ENCODE measurements around the gene NBPF1. TPM values are rescaled to one million over a fixed set of nuclear protein-coding genes. Genes with fewer than 3 reads are reported as not detected.
"Not testable (repeated sequence)": the region's sequence is repeated elsewhere in the genome, so short reads cannot be mapped to it uniquely, and the experiment has no call there.

Gene NBPF1
- total and polyA plus RNA-seq, 5 donors from 2014 or later = 0.49 to 13.0 (median 2.3) TPM

GRCh38 chr1:16588081-16588480 is 25.3 kb downstream of the NBPF1 start:
- ATAC-seq (ENCODE audit: low read depth in 2 of 2); H3K36me3 ChIP-seq (ENCODE audit: control insufficient read depth, insufficient read depth, low read length); H3K27ac Mint-ChIP-seq; H3K9me3 Mint-ChIP-seq; H3K27ac ChIP-seq (ENCODE audit: insufficient read depth, low read length, poor library complexity, severe bottlenecking); H3K4me3 ChIP-seq (ENCODE audit: low read depth, low read length); H3K36me3 Mint-ChIP-seq; H3K4me1 Mint-ChIP-seq; H3K4me1 ChIP-seq (ENCODE audit: control insufficient read depth, insufficient read depth, low read length, poor library complexity, severe bottlenecking); H3K9me3 ChIP-seq (ENCODE audit: control insufficient read depth in 2 of 2, low read length in 2 of 2); H3K27me3 Mint-ChIP-seq; H3K27me3 ChIP-seq (ENCODE audit: control insufficient read depth, insufficient read depth, low read length); H3K4me3 Mint-ChIP-seq: not testable (repeated sequence)
- DNase-seq = peak in 1 of 3 donors; percentile 0

GRCh38 chr1:16587639-16588038 is 25.7 kb downstream of the NBPF1 start:
- not testable (repeated sequence) for H3K27me3 ChIP-seq (ENCODE audit: control insufficient read depth, insufficient read depth, low read length); H3K27me3 Mint-ChIP-seq; H3K36me3 ChIP-seq (ENCODE audit: control insufficient read depth, insufficient read depth, low read length); H3K9me3 Mint-ChIP-seq; H3K4me1 Mint-ChIP-seq; ATAC-seq (ENCODE audit: low read depth in 2 of 2); H3K27ac ChIP-seq (ENCODE audit: insufficient read depth, low read length, poor library complexity, severe bottlenecking); H3K27ac Mint-ChIP-seq; H3K4me3 ChIP-seq (ENCODE audit: low read depth, low read length); H3K4me1 ChIP-seq (ENCODE audit: control insufficient read depth, insufficient read depth, low read length, poor library complexity, severe bottlenecking); H3K9me3 ChIP-seq (ENCODE audit: control insufficient read depth in 2 of 2, low read length in 2 of 2); H3K36me3 Mint-ChIP-seq; DNase-seq; H3K4me3 Mint-ChIP-seq

GRCh38 chr1:16565324-16565723 is 48.0 kb downstream of the NBPF1 start:
- H3K9me3 ChIP-seq (ENCODE audit: control insufficient read depth in 2 of 2, low read length in 2 of 2); H3K27ac Mint-ChIP-seq; ATAC-seq (ENCODE audit: low read depth in 2 of 2); H3K9me3 Mint-ChIP-seq; DNase-seq; H3K36me3 Mint-ChIP-seq; H3K36me3 ChIP-seq (ENCODE audit: control insufficient read depth, insufficient read depth, low read length); H3K27me3 Mint-ChIP-seq; H3K27me3 ChIP-seq (ENCODE audit: control insufficient read depth, insufficient read depth, low read length); H3K4me1 Mint-ChIP-seq; H3K4me3 Mint-ChIP-seq; H3K4me1 ChIP-seq (ENCODE audit: control insufficient read depth, insufficient read depth, low read length, poor library complexity, severe bottlenecking); H3K4me3 ChIP-seq (ENCODE audit: low read depth, low read length); H3K27ac ChIP-seq (ENCODE audit: insufficient read depth, low read length, poor library complexity, severe bottlenecking): not testable (repeated sequence)

GRCh38 chr1:16561035-16561434 is 52.3 kb downstream of the NBPF1 start:
- not testable (repeated sequence) for H3K36me3 Mint-ChIP-seq

GRCh38 chr1:16560498-16560897 is 52.9 kb downstream of the NBPF1 start:
- not testable (repeated sequence) for H3K4me1 Mint-ChIP-seq; H3K27ac Mint-ChIP-seq; H3K27me3 ChIP-seq (ENCODE audit: control insufficient read depth, insufficient read depth, low read length); H3K36me3 Mint-ChIP-seq; DNase-seq; H3K36me3 ChIP-seq (ENCODE audit: control insufficient read depth, insufficient read depth, low read length); H3K27me3 Mint-ChIP-seq; H3K4me3 Mint-ChIP-seq; H3K27ac ChIP-seq (ENCODE audit: insufficient read depth, low read length, poor library complexity, severe bottlenecking); H3K4me1 ChIP-seq (ENCODE audit: control insufficient read depth, insufficient read depth, low read length, poor library complexity, severe bottlenecking); H3K9me3 Mint-ChIP-seq; ATAC-seq (ENCODE audit: low read depth in 2 of 2); H3K4me3 ChIP-seq (ENCODE audit: low read depth, low read length); H3K9me3 ChIP-seq (ENCODE audit: control insufficient read depth in 2 of 2, low read length in 2 of 2)

More at GRCh38 chr1:16561035-16561434, 52.3 kb downstream of the NBPF1 start:
- H3K4me3 Mint-ChIP-seq; H3K27ac Mint-ChIP-seq; H3K27me3 ChIP-seq (ENCODE audit: control insufficient read depth, insufficient read depth, low read length); H3K36me3 ChIP-seq (ENCODE audit: control insufficient read depth, insufficient read depth, low read length); ATAC-seq (ENCODE audit: low read depth in 2 of 2); H3K27ac ChIP-seq (ENCODE audit: insufficient read depth, low read length, poor library complexity, severe bottlenecking); H3K9me3 Mint-ChIP-seq; DNase-seq; H3K4me1 Mint-ChIP-seq; H3K4me1 ChIP-seq (ENCODE audit: control insufficient read depth, insufficient read depth, low read length, poor library complexity, severe bottlenecking); H3K4me3 ChIP-seq (ENCODE audit: low read depth, low read length); H3K27me3 Mint-ChIP-seq; H3K9me3 ChIP-seq (ENCODE audit: control insufficient read depth in 2 of 2, low read length in 2 of 2): not testable (repeated sequence)

- H3K9me3 Mint-ChIP-seq; H3K4me1 ChIP-seq (ENCODE audit: control insufficient read depth, insufficient read depth, low read length, poor library complexity, severe bottlenecking); H3K27me3 Mint-ChIP-seq; H3K9me3 ChIP-seq (ENCODE audit: control insufficient read depth in 2 of 2, low read length in 2 of 2); H3K4me3 ChIP-seq (ENCODE audit: low read depth, low read length); H3K36me3 ChIP-seq (ENCODE audit: control insufficient read depth, insufficient read depth, low read length); H3K27ac Mint-ChIP-seq; H3K27ac ChIP-seq (ENCODE audit: insufficient read depth, low read length, poor library complexity, severe bottlenecking); H3K4me1 Mint-ChIP-seq; H3K36me3 Mint-ChIP-seq; H3K4me3 Mint-ChIP-seq; H3K27me3 ChIP-seq (ENCODE audit: control insufficient read depth, insufficient read depth, low read length); ATAC-seq (ENCODE audit: low read depth in 2 of 2); DNase-seq: not testable (repeated sequence)
Observed at GRCh38 chr1:16559688-16560087, 53.7 kb downstream of the NBPF1 start.

GRCh38 chr1:16557034-16557433 is 56.3 kb downstream of the NBPF1 start:
- H3K27ac Mint-ChIP-seq; H3K27ac ChIP-seq (ENCODE audit: insufficient read depth, low read length, poor library complexity, severe bottlenecking); H3K27me3 Mint-ChIP-seq; H3K9me3 Mint-ChIP-seq; H3K36me3 ChIP-seq (ENCODE audit: control insufficient read depth, insufficient read depth, low read length); H3K4me1 Mint-ChIP-seq; H3K9me3 ChIP-seq (ENCODE audit: control insufficient read depth in 2 of 2, low read length in 2 of 2); H3K4me3 Mint-ChIP-seq; H3K27me3 ChIP-seq (ENCODE audit: control insufficient read depth, insufficient read depth, low read length); H3K4me1 ChIP-seq (ENCODE audit: control insufficient read depth, insufficient read depth, low read length, poor library complexity, severe bottlenecking); H3K4me3 ChIP-seq (ENCODE audit: low read depth, low read length); H3K36me3 Mint-ChIP-seq; ATAC-seq (ENCODE audit: low read depth in 2 of 2); DNase-seq: not testable (repeated sequence)

GRCh38 chr1:16553244-16553643 is 60.1 kb downstream of the NBPF1 start:
- H3K4me3 ChIP-seq (ENCODE audit: low read depth, low read length); H3K27me3 Mint-ChIP-seq; H3K27me3 ChIP-seq (ENCODE audit: control insufficient read depth, insufficient read depth, low read length); H3K27ac Mint-ChIP-seq; H3K4me1 ChIP-seq (ENCODE audit: control insufficient read depth, insufficient read depth, low read length, poor library complexity, severe bottlenecking); H3K36me3 Mint-ChIP-seq; H3K36me3 ChIP-seq (ENCODE audit: control insufficient read depth, insufficient read depth, low read length); H3K9me3 Mint-ChIP-seq; ATAC-seq (ENCODE audit: low read depth in 2 of 2); H3K9me3 ChIP-seq (ENCODE audit: control insufficient read depth in 2 of 2, low read length in 2 of 2); H3K4me3 Mint-ChIP-seq; H3K4me1 Mint-ChIP-seq; H3K27ac ChIP-seq (ENCODE audit: insufficient read depth, low read length, poor library complexity, severe bottlenecking); DNase-seq: not testable (repeated sequence)

Data from CD4-positive, CD25-positive, alpha-beta regulatory T cell (primary cell).